ENCODE measurements around the gene SLC4A3. TPM values are rescaled to one million over a fixed set of nuclear protein-coding genes. Genes with fewer than 3 reads are reported as not detected.

Gene SLC4A3
- total RNA-seq, 4 donors from 2014 or later = 10.4 to 30.6 (median 12.4) TPM

GRCh38 chr2:219672406-219672805, 45.0 kb downstream of the SLC4A3 start:
- Histone ChIP-seq H3K27ac (no peak overlapping the region), H3K9me3 (no peaks in the 10 kb centered on the region), H3K36me3 (no peaks in the 10 kb centered on the region), H3K4me1 (peaks cover 0 to 10% (median 0%) of the 10 kb centered on the region in 3 donors), H3K27me3 (no peaks in the 10 kb centered on the region), H3K4me3 (no peak overlapping the region)
- ATAC-seq = no peak
- TF ChIP-seq CTCF (IDR thresholded peaks at IDR 0.05) = no peak
- 70 to 87% methylated on average over 2 to 3 of the region's 3 CpGs for WGBS, 2 donors (ENCODE audit: low coverage in 1 of 2)

GRCh38 chr2:219675221-219675620, 47.8 kb downstream of the SLC4A3 start:
- no peak overlapping the region for H3K27ac ChIP-seq
- WGBS, 2 donors (ENCODE audit: low coverage in 1 of 2) = 32 to 45% methylated on average over 4 of the region's 4 CpGs
- no peak for ATAC-seq

GRCh38 chr2:219676586-219676985, 49.2 kb downstream of the SLC4A3 start:
- WGBS, 2 donors (ENCODE audit: low coverage in 1 of 2) = 70 to 100% methylated on average over 1 of the region's 1 CpG
- Histone ChIP-seq H3K4me1 (peaks cover 0 to 10% (median 0%) of the 10 kb centered on the region in 3 donors), H3K36me3 (no peaks in the 10 kb centered on the region), H3K27me3 (no peaks in the 10 kb centered on the region), H3K27ac (no peak overlapping the region), H3K4me3 (no peak overlapping the region), H3K9me3 (no peaks in the 10 kb centered on the region)
- no peak for ATAC-seq
- TF ChIP-seq POLR2AphosphoS5 (IDR thresholded peaks at IDR 0.05) (no peak), POLR2A (IDR thresholded peaks at IDR 0.05) (no peak), EP300 (IDR thresholded peaks at IDR 0.05) (no peak), CTCF (IDR thresholded peaks at IDR 0.05) (no peak)

More at GRCh38 chr2:219675221-219675620, 47.8 kb downstream of the SLC4A3 start:
- Histone ChIP-seq H3K9me3 (no peaks in the 10 kb centered on the region), H3K36me3 (no peaks in the 10 kb centered on the region), H3K4me1 (peaks cover 0 to 10% (median 0%) of the 10 kb centered on the region in 3 donors), H3K27me3 (no peaks in the 10 kb centered on the region), H3K4me3 (no peak overlapping the region)
- TF ChIP-seq EP300 (IDR thresholded peaks at IDR 0.05) (no peak), POLR2AphosphoS5 (IDR thresholded peaks at IDR 0.05) (no peak), POLR2A (IDR thresholded peaks at IDR 0.05) (no peak)

GRCh38 chr2:219679041-219679440, 51.6 kb downstream of the SLC4A3 start:
- 71% methylated on average over 3 of the region's 3 CpGs; no CpG with 5 or more reads in 1 of the 2 donors for WGBS, 2 donors (ENCODE audit: low coverage in 1 of 2)
- no peak for ATAC-seq
- Histone ChIP-seq H3K27ac (no peak overlapping the region), H3K27me3 (no peaks in the 10 kb centered on the region), H3K36me3 (no peaks in the 10 kb centered on the region), H3K9me3 (no peaks in the 10 kb centered on the region), H3K4me3 (no peak overlapping the region), H3K4me1 (peaks cover 0 to 10% (median 0%) of the 10 kb centered on the region in 3 donors)
- no peak for TF ChIP-seq POLR2A (IDR thresholded peaks at IDR 0.05)

GRCh38 chr2:219679571-219679970, 52.1 kb downstream of the SLC4A3 start:
- H3K36me3 ChIP-seq = no peaks in the 10 kb centered on the region
- ATAC-seq = no peak
- no peak for TF ChIP-seq CTCF (IDR thresholded peaks at IDR 0.05)
- no peak for TF ChIP-seq POLR2AphosphoS5 (IDR thresholded peaks at IDR 0.05)
- TF ChIP-seq EP300 (IDR thresholded peaks at IDR 0.05) = no peak
- no peak for TF ChIP-seq POLR2A (IDR thresholded peaks at IDR 0.05)
- H3K27ac ChIP-seq = no peak overlapping the region
- H3K4me1 ChIP-seq = peaks cover 0 to 10% (median 0%) of the 10 kb centered on the region in 3 donors
- H3K9me3 ChIP-seq = no peaks in the 10 kb centered on the region
- WGBS, 2 donors (ENCODE audit: low coverage in 1 of 2) = no CpG with 5 or more reads among the region's 1 CpG
- no peak overlapping the region for H3K4me3 ChIP-seq
- H3K27me3 ChIP-seq = no peaks in the 10 kb centered on the region

GRCh38 chr2:219680958-219681693, 53.7 kb downstream of the SLC4A3 start:
- peaks cover 0 to 12% (median 0%) of the 10 kb centered on the region in 3 donors for H3K4me1 ChIP-seq
- H3K27ac ChIP-seq = no peak overlapping the region
- ATAC-seq = no peak

More at GRCh38 chr2:219680958-219681693, 53.7 kb downstream of the SLC4A3 start:
- no peak overlapping the region for H3K4me3 ChIP-seq
- no peaks in the 10 kb centered on the region for H3K27me3 ChIP-seq
- H3K9me3 ChIP-seq = no peaks in the 10 kb centered on the region
- TF ChIP-seq POLR2AphosphoS5 (IDR thresholded peaks at IDR 0.05) (no peak), POLR2A (IDR thresholded peaks at IDR 0.05) (no peak), EP300 (IDR thresholded peaks at IDR 0.05) (no peak), CTCF (IDR thresholded peaks at IDR 0.05) (no peak)
- 92 to 100% methylated on average over 2 to 3 of the region's 4 CpGs for WGBS, 2 donors (ENCODE audit: low coverage in 1 of 2)
- no peaks in the 10 kb centered on the region for H3K36me3 ChIP-seq

All from gastroesophageal sphincter (tissue), 4 donors.